Endothelial cell of umbilical vein (primary cell): ENCODE measurements around the gene ZZZ3.

Experiments used
- EZH2 ChIP-seq: IDR thresholded peaks from 2 replicates; pipeline ENCODE4 v1.6.1; 2012; ENCODE audit warnings: borderline replicate concordance, low read depth, mild to moderate bottlenecking, moderate library complexity, low read length, inconsistent platforms; ENCODE audit not compliant: severe bottlenecking
- POLR2AphosphoS5 ChIP-seq: IDR thresholded peaks from 2 replicates; pipeline ENCODE4 v1.6.1; 2012; ENCODE audit warnings: low read depth, mild to moderate bottlenecking, control low read depth, low read length, moderate library complexity; ENCODE audit not compliant: insufficient read depth
- TF ChIP-seq, protein P1 (sequence below), 2 donors: IDR thresholded peaks; 1 replicate in 1 of 2; 2 replicates in 1 of 2; pipeline ENCODE4 v1.5.1; 2011; ENCODE audit warnings: low read length in 2 of 2, mild to moderate bottlenecking in 2 of 2, moderate library complexity in 2 of 2, control low read depth in 1 of 2, inconsistent platforms in 1 of 2, low read depth in 1 of 2; ENCODE audit not compliant: insufficient read depth in 1 of 2; ENCODE audit errors: extremely low read depth in 1 of 2

DNA sequence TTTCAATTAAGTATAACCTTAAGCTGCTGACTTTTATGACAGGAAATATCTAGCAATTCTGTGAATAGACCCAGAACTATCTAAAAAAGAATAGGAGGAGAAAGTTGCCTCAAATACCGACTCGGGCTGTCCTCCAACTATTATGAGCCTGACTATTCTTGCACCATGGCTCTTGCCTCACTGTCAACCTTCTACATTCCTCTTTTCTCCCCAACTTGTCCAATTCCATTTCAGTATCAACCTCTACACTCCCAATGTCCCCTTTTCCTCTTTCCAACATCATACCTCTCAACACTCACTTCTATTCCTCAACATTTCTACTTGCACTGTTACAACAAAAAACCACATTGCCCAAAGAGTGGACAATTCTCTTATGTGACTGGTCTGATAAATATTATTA is 2.3 kb downstream of the ZZZ3 start:
- no peak for TF ChIP-seq POLR2AphosphoS5
- TF ChIP-seq, protein P1, sequence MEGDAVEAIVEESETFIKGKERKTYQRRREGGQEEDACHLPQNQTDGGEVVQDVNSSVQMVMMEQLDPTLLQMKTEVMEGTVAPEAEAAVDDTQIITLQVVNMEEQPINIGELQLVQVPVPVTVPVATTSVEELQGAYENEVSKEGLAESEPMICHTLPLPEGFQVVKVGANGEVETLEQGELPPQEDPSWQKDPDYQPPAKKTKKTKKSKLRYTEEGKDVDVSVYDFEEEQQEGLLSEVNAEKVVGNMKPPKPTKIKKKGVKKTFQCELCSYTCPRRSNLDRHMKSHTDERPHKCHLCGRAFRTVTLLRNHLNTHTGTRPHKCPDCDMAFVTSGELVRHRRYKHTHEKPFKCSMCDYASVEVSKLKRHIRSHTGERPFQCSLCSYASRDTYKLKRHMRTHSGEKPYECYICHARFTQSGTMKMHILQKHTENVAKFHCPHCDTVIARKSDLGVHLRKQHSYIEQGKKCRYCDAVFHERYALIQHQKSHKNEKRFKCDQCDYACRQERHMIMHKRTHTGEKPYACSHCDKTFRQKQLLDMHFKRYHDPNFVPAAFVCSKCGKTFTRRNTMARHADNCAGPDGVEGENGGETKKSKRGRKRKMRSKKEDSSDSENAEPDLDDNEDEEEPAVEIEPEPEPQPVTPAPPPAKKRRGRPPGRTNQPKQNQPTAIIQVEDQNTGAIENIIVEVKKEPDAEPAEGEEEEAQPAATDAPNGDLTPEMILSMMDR (IDR thresholded peaks at IDR 0.05; ENCODE audit: extremely low read depth in 1 of 2, insufficient read depth in 1 of 2, low read depth in 1 of 2, low read length in 2 of 2): no peak
- no peak for TF ChIP-seq EZH2
